Prostate gland (tissue), 2 donors: Measurements from ENCODE around the gene BTBD18. TPM values are rescaled to one million over a fixed set of nuclear protein-coding genes. Genes with fewer than 3 reads are reported as not detected.

ENCODE experiments used
- DNase-seq: peaks from one replicate; pipeline ENCODE4 v3.0.0-alpha.2; 2019; ENCODE audit warnings: low spot score
- H3K27ac ChIP-seq, 2 donors: fragments of 200-600 bp; sonication (generic); 2 replicates each; pipeline ENCODE4 v1.5.1; 2017 to 2019
- H3K27me3 ChIP-seq: fragments of 200-600 bp; sonication (generic); replicated peaks from 2 replicates; pipeline ENCODE4 v1.5.1; 2019; ENCODE audit not compliant: insufficient read depth
- H3K36me3 ChIP-seq, 2 donors: fragments of 200-600 bp; sonication (generic); 1 replicate in 1 of 2; 2 replicates in 1 of 2; pipeline versions ENCODE4 v1.5.1 to v1.8.1; 2017 to 2019
- H3K4me1 ChIP-seq: fragments of 200-600 bp; sonication (generic); replicated peaks from 2 replicates; pipeline ENCODE4 v1.5.1; 2019
- H3K4me3 ChIP-seq, 2 donors: fragments of 200-600 bp; sonication (generic); 2 replicates each; pipeline ENCODE4 v1.5.1; 2017 to 2019
- H3K9me3 ChIP-seq: fragments of 200-600 bp; sonication (generic); 2 replicates; pipeline ENCODE4 v1.5.1; 2017
- CTCF ChIP-seq, 4 experiments: fragments of 200-600 bp in 2 of 4; fragments of 450-650 bp in 2 of 4; sonication (generic) in 2 of 4; IDR thresholded peaks; 1 replicate in 3 of 4; 2 replicates in 1 of 4; pipeline ENCODE4 v1.5.1; 2016 to 2019; ENCODE audit warnings: antibody characterized with exemption in 4 of 4, mild to moderate bottlenecking in 2 of 4, moderate library complexity in 2 of 4
- POLR2A ChIP-seq: fragments of 450-650 bp; IDR thresholded peaks from one replicate; pipeline ENCODE4 v1.6.1; 2016; ENCODE audit warnings: antibody characterized with exemption, mild to moderate bottlenecking
- POLR2AphosphoS5 ChIP-seq: sonication (generic); formaldehyde crosslinking; IDR thresholded peaks from one replicate; pipeline ENCODE4 v1.6.1; 2017; ENCODE audit warnings: antibody characterized with exemption
- WGBS: methylation state at CpG from one replicate; pipeline ENCODE4 v1.1.5; 2018; 5-methylcytosine and 5-hydroxymethylcytosine counted together
- intact Hi-C: fragments of 100-400 bp; cut with DNase I; formaldehyde crosslinking; loops from one replicate; pipeline ENCODE4 v1.14.2; 2022
- total RNA-seq, 2 donors: library from RNA; depleted of rRNA; stranded (reverse); fragments of >200 nt; gene quantifications; one replicate each; pipeline ENCODE4 v1.1.0, GENCODE V29; 2016

Gene BTBD18
- total RNA-seq, 2 donors from 2014 or later, result 1.0 TPM; not detected in 1

- no peaks in the 10 kb centered on the region for H3K4me1 ChIP-seq
- H3K27me3 ChIP-seq, result no peaks in the 10 kb centered on the region
- H3K4me3 ChIP-seq, result no peak overlapping the region
- no peaks in the 10 kb centered on the region for H3K36me3 ChIP-seq
- H3K9me3 ChIP-seq, result no peaks in the 10 kb centered on the region
- intact Hi-C loops, result no loop called here
- no peak for DNase-seq
- no peak for TF ChIP-seq POLR2A
- TF ChIP-seq CTCF (IDR thresholded peaks at IDR 0.05), result no peak
- no peak for TF ChIP-seq POLR2AphosphoS5
- no peak overlapping the region for H3K27ac ChIP-seq
Observed at GRCh38 chr11:57751176-57751575, 443 bp downstream of the BTBD18 start.

- TF ChIP-seq POLR2A, result no peak
- TF ChIP-seq POLR2AphosphoS5, result no peak
- TF ChIP-seq CTCF (IDR thresholded peaks at IDR 0.05), result no peak
- no peaks in the 10 kb centered on the region for H3K9me3 ChIP-seq
- no peak for DNase-seq
- no peaks in the 10 kb centered on the region for H3K27me3 ChIP-seq
- no peak overlapping the region for H3K27ac ChIP-seq
- intact Hi-C loops, result loop anchor here (5.0 kb wide), 1 partner anchor 55 kb away; no protein-coding TSS in a partner anchor
- no peaks in the 10 kb centered on the region for H3K4me1 ChIP-seq
- WGBS, result 89% methylated on average over 1 of the region's 1 CpG
- peaks cover 0 to 5% of the 10 kb centered on the region in 2 donors for H3K36me3 ChIP-seq
- no peak overlapping the region for H3K4me3 ChIP-seq
Observed at GRCh38 chr11:57746920-57747319, 4.7 kb downstream of the BTBD18 start.

GRCh38 chr11:57745206-57745605 is 6.4 kb downstream of the BTBD18 start:
- intact Hi-C loops, result loop anchor here (5.0 kb wide), 1 partner anchor 57 kb away; no protein-coding TSS in a partner anchor
- no peak overlapping the region for H3K4me3 ChIP-seq
- H3K36me3 ChIP-seq, result peaks cover 0 to 5% of the 10 kb centered on the region in 2 donors
- no peaks in the 10 kb centered on the region for H3K9me3 ChIP-seq
- H3K27me3 ChIP-seq, result no peaks in the 10 kb centered on the region
- 61% methylated on average over 5 of the region's 5 CpGs for WGBS
- TF ChIP-seq POLR2A (no peak), POLR2AphosphoS5 (no peak), CTCF (IDR thresholded peaks at IDR 0.05) (no peak)
- no peaks in the 10 kb centered on the region for H3K4me1 ChIP-seq
- no peak for DNase-seq
- H3K27ac ChIP-seq, result no peak overlapping the region

GRCh38 chr11:57744357-57744756 is 7.3 kb downstream of the BTBD18 start:
- H3K9me3 ChIP-seq, result no peaks in the 10 kb centered on the region
- no peaks in the 10 kb centered on the region for H3K27me3 ChIP-seq
- peaks cover 0 to 5% of the 10 kb centered on the region in 2 donors for H3K36me3 ChIP-seq
- H3K4me3 ChIP-seq, result no peak overlapping the region
- H3K27ac ChIP-seq, result no peak overlapping the region
- DNase-seq, result no peak
- no peaks in the 10 kb centered on the region for H3K4me1 ChIP-seq
- TF ChIP-seq POLR2A (no peak), CTCF (IDR thresholded peaks at IDR 0.05) (no peak), POLR2AphosphoS5 (no peak)
- intact Hi-C loops, result no loop called here
- 81% methylated on average over 2 of the region's 2 CpGs for WGBS

- H3K36me3 ChIP-seq, result peaks cover 0 to 11% of the 10 kb centered on the region in 2 donors
- no peaks in the 10 kb centered on the region for H3K9me3 ChIP-seq
- WGBS, result under 1% methylated on average over 10 of the region's 10 CpGs
- peak overlapping the region; percentile 85 to 86 for H3K27ac ChIP-seq
- DNase-seq, result no peak
- H3K4me3 ChIP-seq, result peak overlapping the region; percentile 60 to 63
- H3K4me1 ChIP-seq, result no peaks in the 10 kb centered on the region
- TF ChIP-seq CTCF (IDR thresholded peaks at IDR 0.05), result no peak
- no peak for TF ChIP-seq POLR2AphosphoS5
- TF ChIP-seq POLR2A, result no peak
- intact Hi-C loops, result no loop called here
- no peaks in the 10 kb centered on the region for H3K27me3 ChIP-seq
Observed at GRCh38 chr11:57742087-57742452, 9.5 kb downstream of the BTBD18 start.
